Psoas muscle (tissue), 8 donors: ENCODE results near the gene PTPRH. TPM values are rescaled to one million over a fixed set of nuclear protein-coding genes. Genes with fewer than 3 reads are reported as not detected.

Experiments used
- ATAC-seq, 4 donors: fragments of 200-7000 bp; cut with Tn5 transposase; one replicate each; pipeline ENCODE4 v1.9.1; 2020; ENCODE audit warnings: moderate library complexity in 3 of 4, mild to moderate bottlenecking in 2 of 4
- DNase-seq, 2 donors: peaks; one replicate each; pipeline ENCODE4 v3.0.0-alpha.2; 2020
- H3K27ac ChIP-seq: fragments of 200-600 bp; one replicate; pipeline ENCODE4 v1.8.0; 2022
- H3K27me3 ChIP-seq, 3 donors: fragments of 200-600 bp in 1 of 3; one replicate each; pipeline versions ENCODE4 v1.6.1 to v1.8.0; 2013 to 2022; ENCODE audit warnings: low read length in 2 of 3, mild to moderate bottlenecking in 2 of 3, moderate library complexity in 1 of 3; ENCODE audit not compliant: insufficient read depth in 3 of 3
- H3K36me3 ChIP-seq, 2 donors: fragments of 200-600 bp in 1 of 2; one replicate each; pipeline versions ENCODE4 v1.6.1 to v1.8.0; 2013 to 2022; ENCODE audit warnings: low read depth in 1 of 2, mild to moderate bottlenecking in 1 of 2, moderate library complexity in 1 of 2; ENCODE audit not compliant: insufficient read depth in 1 of 2
- H3K4me1 ChIP-seq: fragments of 200-600 bp; one replicate; pipeline ENCODE4 v1.8.0; 2022
- H3K4me3 ChIP-seq: fragments of 200-600 bp; one replicate; pipeline ENCODE4 v1.8.0; 2022; ENCODE audit warnings: mild to moderate bottlenecking
- H3K9me3 ChIP-seq: fragments of 200-600 bp; one replicate; pipeline ENCODE4 v1.8.0; 2022
- WGBS, 3 donors: extraction: QIAGEN DNeasy Blood & Tissue Kit; methylation state at CpG; one replicate each; pipeline versions ENCODE4 v1.1.6 to v1.1.7; 2013; 5-methylcytosine and 5-hydroxymethylcytosine counted together
- intact Hi-C, 2 donors: fragments of 100-400 bp; cut with DNase I; formaldehyde crosslinking; loops; one replicate each; pipeline versions ENCODE4 v1.11.0 to v1.14.2; 2022
- polyA plus RNA-seq, 3 donors: library from polyadenylated mRNA; stranded (reverse); fragments of 200-250 nt; gene quantifications; one replicate each; pipeline ENCODE4 v1.2.3, GENCODE V29; 2013
- total RNA-seq, 4 donors: library from RNA; stranded (reverse); fragmentation: NEBNext Ultra II Directional in 2 of 4; extraction: Animal tissue kit (Norgen Biotek cat#: 25700) in 2 of 4; gene quantifications; one replicate each; pipeline versions ENCODE4 v1.2.1 to v1.2.4, GENCODE V29; 2021 to 2023
- TF ChIP-seq, protein P1 (sequence below): fragments of 200-600 bp; IDR thresholded peaks from one replicate; pipeline ENCODE4 v1.8.0; 2022; ENCODE audit warnings: antibody characterized with exemption
- donor health status: healthy with polysubstance abuse.
- donor health status: DM: no; HTN: no; CAD: no; lungs with moderate emphysema.
- donor health status: Bipolar disorder and iron deficiency.
- donor health status: healthy.
- donor health status: DM: yes; HTN: yes; CAD: no.
- donor health status: DM: no; HTN: no; CAD: no.
- donor health status: DM: no; HTN: no; CAD: no.
- donor health status: DM: yes; HTN: yes; CAD: no.

Gene PTPRH
- total and polyA plus RNA-seq, 7 donors: 0.04 to 0.18 (median 0.13) TPM; not detected in 1

DNA sequence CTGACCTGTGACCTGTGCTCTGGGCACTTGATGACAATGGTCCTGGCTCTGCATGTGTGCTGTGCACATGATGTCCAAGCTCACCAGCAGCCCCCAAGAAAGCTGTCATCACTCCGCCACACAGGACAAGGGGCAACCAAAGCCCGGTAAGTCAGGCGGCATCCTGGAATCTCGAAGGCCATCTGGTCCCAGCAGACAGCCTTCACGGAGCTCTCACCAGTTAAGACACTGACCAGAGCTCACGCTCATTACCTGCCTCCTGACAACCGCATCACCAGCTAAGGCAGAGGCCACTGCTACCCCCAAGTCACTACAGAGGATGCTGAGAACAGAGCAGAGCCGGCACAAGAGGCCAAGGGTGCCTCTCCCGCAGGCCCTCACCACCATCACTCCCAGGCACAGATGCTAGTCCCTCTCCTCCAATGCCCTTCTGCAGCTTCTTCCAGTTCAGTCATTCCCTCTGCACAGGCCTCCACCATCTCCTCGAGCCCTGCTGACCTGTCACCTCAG lies 38.9 kb upstream of the PTPRH start:
- H3K4me3 ChIP-seq: no peak overlapping the region
- H3K27me3 ChIP-seq: no peaks in the 10 kb centered on the region
- TF ChIP-seq, protein P1, sequence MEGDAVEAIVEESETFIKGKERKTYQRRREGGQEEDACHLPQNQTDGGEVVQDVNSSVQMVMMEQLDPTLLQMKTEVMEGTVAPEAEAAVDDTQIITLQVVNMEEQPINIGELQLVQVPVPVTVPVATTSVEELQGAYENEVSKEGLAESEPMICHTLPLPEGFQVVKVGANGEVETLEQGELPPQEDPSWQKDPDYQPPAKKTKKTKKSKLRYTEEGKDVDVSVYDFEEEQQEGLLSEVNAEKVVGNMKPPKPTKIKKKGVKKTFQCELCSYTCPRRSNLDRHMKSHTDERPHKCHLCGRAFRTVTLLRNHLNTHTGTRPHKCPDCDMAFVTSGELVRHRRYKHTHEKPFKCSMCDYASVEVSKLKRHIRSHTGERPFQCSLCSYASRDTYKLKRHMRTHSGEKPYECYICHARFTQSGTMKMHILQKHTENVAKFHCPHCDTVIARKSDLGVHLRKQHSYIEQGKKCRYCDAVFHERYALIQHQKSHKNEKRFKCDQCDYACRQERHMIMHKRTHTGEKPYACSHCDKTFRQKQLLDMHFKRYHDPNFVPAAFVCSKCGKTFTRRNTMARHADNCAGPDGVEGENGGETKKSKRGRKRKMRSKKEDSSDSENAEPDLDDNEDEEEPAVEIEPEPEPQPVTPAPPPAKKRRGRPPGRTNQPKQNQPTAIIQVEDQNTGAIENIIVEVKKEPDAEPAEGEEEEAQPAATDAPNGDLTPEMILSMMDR: no peak
- intact Hi-C loops: no loop called here
- 74 to 75% (median 75%) methylated on average over 10 of the region's 10 CpGs for WGBS, 3 donors
- H3K27ac ChIP-seq: no peak overlapping the region
- DNase-seq (peak in 1 of 2 donors; percentile 29), ATAC-seq (no peak)
- H3K9me3 ChIP-seq: no peaks in the 10 kb centered on the region
- peaks cover 0 to 40% of the 10 kb centered on the region in 2 donors for H3K36me3 ChIP-seq
- H3K4me1 ChIP-seq: peaks cover 12% of the 10 kb centered on the region

DNA sequence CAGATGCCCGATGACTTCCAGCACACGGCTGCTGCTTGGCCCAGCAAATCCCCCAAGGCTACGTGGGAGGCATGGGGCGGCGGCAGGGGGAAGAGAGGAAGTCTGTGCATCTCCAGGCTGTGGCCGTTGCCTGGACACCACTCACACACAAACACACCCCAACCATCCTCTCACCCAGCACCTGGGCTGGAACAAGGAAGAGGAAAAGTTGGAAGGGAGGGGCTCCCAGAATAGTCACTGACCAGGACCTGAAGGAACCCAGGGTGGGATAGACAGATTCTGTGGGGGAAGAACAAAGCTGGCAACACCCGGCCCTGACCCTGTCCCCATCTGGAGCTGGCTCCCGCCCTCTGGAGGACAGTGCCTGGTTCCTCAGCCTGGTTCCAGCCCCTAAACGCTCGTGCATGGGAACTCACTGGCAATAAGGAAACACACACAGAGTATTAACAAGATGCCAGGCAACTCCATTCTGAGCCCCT lies 38.4 kb upstream of the PTPRH start:
- intact Hi-C loops: no loop called here
- H3K4me1 ChIP-seq: peaks cover 6% of the 10 kb centered on the region
- no peaks in the 10 kb centered on the region for H3K9me3 ChIP-seq
- DNase-seq (peak; percentile 45 to 52), ATAC-seq (peak in 1 of 4 donors; percentile 9)
- H3K27me3 ChIP-seq: no peaks in the 10 kb centered on the region
- no peak overlapping the region for H3K27ac ChIP-seq
- TF ChIP-seq, protein P1: no peak
- no peak overlapping the region for H3K4me3 ChIP-seq
- H3K36me3 ChIP-seq: peaks cover 0 to 46% of the 10 kb centered on the region in 2 donors
- WGBS, 3 donors: 50 to 53% (median 51%) methylated on average over 9 to 10 of the region's 10 CpGs

DNA sequence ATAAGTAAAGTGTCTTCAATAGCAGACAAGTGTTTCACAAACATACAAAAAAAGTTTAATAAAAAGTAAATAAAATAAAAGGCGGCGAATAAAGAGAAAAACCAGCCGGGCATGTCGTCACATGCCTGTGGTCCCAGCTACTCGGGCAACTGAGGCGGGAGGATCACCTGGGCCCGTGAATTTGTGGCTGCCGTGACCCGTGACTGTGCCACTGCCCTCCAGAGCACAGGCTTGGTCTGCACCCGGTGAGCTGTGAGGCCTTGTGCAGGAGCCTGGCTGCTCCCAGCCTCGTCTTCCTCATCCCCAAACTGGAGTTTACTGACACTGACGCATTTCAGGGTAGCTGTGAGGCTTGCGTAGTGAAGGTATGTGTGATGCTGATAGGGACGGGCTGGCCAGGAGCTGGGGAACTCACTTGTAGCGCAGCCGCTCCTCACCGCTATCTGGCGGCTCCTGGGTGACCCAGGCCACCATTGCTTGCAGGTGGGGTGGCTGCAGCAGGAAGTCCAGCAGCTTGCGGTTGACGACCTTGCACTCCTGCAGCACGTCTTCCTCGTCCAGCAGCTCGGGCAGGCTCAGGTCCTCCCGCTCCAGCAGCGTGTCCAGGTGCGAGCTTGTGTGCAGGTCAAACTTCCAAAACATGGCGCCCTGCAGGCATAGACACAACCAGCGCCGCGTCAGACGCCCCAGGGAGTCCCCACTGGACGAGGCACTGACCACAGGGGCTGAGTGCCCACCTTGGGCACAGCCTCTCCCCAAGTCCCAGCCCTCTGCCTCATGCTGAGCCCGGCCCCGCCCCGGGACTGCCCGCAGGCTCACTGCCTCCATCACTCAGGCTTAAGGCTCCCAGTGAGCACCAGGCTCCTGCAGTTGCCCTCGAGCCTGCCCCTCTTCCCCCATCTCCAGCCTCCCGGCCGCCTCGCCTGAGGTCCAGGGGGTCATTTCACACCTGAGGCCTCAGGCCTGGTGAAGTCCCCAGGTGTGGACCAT lies 37.5 kb upstream of the PTPRH start:
- no peaks in the 10 kb centered on the region for H3K9me3 ChIP-seq
- H3K4me1 ChIP-seq: peaks cover under 1% of the 10 kb centered on the region
- H3K4me3 ChIP-seq: no peak overlapping the region
- no peak overlapping the region for H3K27ac ChIP-seq
- ATAC-seq: no peak
- peak in 1 of 2 donors; percentile 28 for DNase-seq
- peaks cover 2 to 55% of the 10 kb centered on the region in 2 donors for H3K36me3 ChIP-seq
- 89 to 90% (median 89%) methylated on average over 40 of the region's 40 CpGs for WGBS, 3 donors
- intact Hi-C loops: no loop called here
- TF ChIP-seq, protein P1: no peak
- no peaks in the 10 kb centered on the region for H3K27me3 ChIP-seq

DNA sequence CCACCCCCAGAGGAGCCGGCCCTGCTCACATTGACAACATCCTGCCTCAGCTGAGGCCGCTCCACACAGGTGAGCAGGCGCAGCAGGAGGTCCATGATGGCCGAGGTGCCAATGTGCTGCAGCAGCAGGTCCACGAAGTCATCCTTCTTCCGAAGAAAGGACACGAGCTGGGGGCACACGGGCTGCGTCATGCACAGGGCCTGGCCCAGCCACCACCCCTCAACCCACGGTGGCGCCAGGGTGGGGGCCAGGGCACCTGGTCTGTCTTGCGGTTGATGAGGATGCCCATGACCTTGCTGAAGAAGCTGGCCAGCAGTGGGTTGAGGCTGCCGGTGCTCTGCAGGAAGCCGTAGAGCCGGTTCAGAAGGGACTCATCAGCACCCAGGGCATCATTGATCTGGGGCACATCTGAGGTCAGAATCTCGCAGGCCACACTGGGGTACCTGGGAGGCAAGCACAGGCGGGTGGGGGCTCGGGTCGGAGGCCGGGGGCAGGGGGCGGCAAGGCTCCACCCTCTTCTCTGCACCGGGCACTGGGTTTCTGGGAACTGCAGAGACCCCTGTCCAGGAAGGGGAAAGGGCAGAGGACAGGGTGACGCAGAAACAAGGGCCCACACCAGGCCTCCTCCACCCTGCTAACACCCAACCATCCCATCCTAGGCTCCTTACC lies 36.1 kb upstream of the PTPRH start:
- intact Hi-C loops: no loop called here

More for the DNA sequence above, 36.1 kb upstream of the PTPRH start:
- H3K27me3 ChIP-seq: no peaks in the 10 kb centered on the region
- H3K27ac ChIP-seq: no peak overlapping the region
- H3K4me1 ChIP-seq: no peaks in the 10 kb centered on the region
- DNase-seq (peak in 1 of 2 donors; percentile 21), ATAC-seq (no peak)
- no peak overlapping the region for H3K4me3 ChIP-seq
- H3K36me3 ChIP-seq: peaks cover 2 to 66% of the 10 kb centered on the region in 2 donors
- WGBS, 3 donors: 92% methylated on average over 23 of the region's 23 CpGs
- TF ChIP-seq, protein P1: no peak
- H3K9me3 ChIP-seq: no peaks in the 10 kb centered on the region
